Measurements from ENCODE around the gene NOX5.

NOX5 gene

GRCh38 chr15:69090197-69090948 lies 75.9 kb downstream of the NOX5 start:
- DNase-seq (ENCODE audit: low read depth), result peak; percentile 73
- no peak overlapping the region for H3K4me3 ChIP-seq (ENCODE audit: low read depth, low read length)

GRCh38 chr15:69091654-69092053 lies 77.2 kb downstream of the NOX5 start:
- no peak overlapping the region for H3K4me3 ChIP-seq (ENCODE audit: low read depth, low read length)
- DNase-seq (ENCODE audit: low read depth), result no peak

GRCh38 chr15:69092159-69092558 lies 77.7 kb downstream of the NOX5 start:
- DNase-seq (ENCODE audit: low read depth), result no peak

GRCh38 chr15:69093127-69093526 lies 78.6 kb downstream of the NOX5 start:
- no peak overlapping the region for H3K4me3 ChIP-seq (ENCODE audit: low read depth, low read length)
- no peak for DNase-seq (ENCODE audit: low read depth)

More at GRCh38 chr15:69092159-69092558, 77.7 kb downstream of the NOX5 start:
- no peak overlapping the region for H3K4me3 ChIP-seq (ENCODE audit: low read depth, low read length)

GRCh38 chr15:69093614-69094013 lies 79.1 kb downstream of the NOX5 start:
- DNase-seq (ENCODE audit: low read depth), result no peak

GRCh38 chr15:69094124-69094921 lies 79.8 kb downstream of the NOX5 start:
- DNase-seq (ENCODE audit: low read depth), result no peak
- no peak overlapping the region for H3K4me3 ChIP-seq (ENCODE audit: low read depth, low read length)

More at GRCh38 chr15:69093614-69094013, 79.1 kb downstream of the NOX5 start:
- no peak overlapping the region for H3K4me3 ChIP-seq (ENCODE audit: low read depth, low read length)

GRCh38 chr15:69095274-69095673 lies 80.8 kb downstream of the NOX5 start:
- no peak for DNase-seq (ENCODE audit: low read depth)
- H3K4me3 ChIP-seq (ENCODE audit: low read depth, low read length), result no peak overlapping the region

GRCh38 chr15:69096196-69096595 lies 81.7 kb downstream of the NOX5 start:
- no peak overlapping the region for H3K4me3 ChIP-seq (ENCODE audit: low read depth, low read length)
- peak; percentile 45 for DNase-seq (ENCODE audit: low read depth)

- no peak for DNase-seq (ENCODE audit: low read depth)
- H3K4me3 ChIP-seq (ENCODE audit: low read depth, low read length), result no peak overlapping the region
Measured at GRCh38 chr15:69096626-69097025, 82.1 kb downstream of the NOX5 start.

- no peak for DNase-seq (ENCODE audit: low read depth)
- no peak overlapping the region for H3K4me3 ChIP-seq (ENCODE audit: low read depth, low read length)
Measured at GRCh38 chr15:69098771-69099170, 84.3 kb downstream of the NOX5 start.

- no peak overlapping the region for H3K4me3 ChIP-seq (ENCODE audit: low read depth, low read length)
- no peak for DNase-seq (ENCODE audit: low read depth)
Measured at GRCh38 chr15:69099941-69100340, 85.4 kb downstream of the NOX5 start.

- DNase-seq (ENCODE audit: low read depth), result no peak
- no peak overlapping the region for H3K4me3 ChIP-seq (ENCODE audit: low read depth, low read length)
Measured at GRCh38 chr15:69100821-69101220, 86.3 kb downstream of the NOX5 start.

- H3K4me3 ChIP-seq (ENCODE audit: low read depth, low read length), result no peak overlapping the region
- DNase-seq (ENCODE audit: low read depth), result no peak
Measured at GRCh38 chr15:69104050-69104750, 89.7 kb downstream of the NOX5 start.

- no peak overlapping the region for H3K4me3 ChIP-seq (ENCODE audit: low read depth, low read length)
- DNase-seq (ENCODE audit: low read depth), result no peak
Measured at GRCh38 chr15:69105451-69105985, 91.0 kb downstream of the NOX5 start.

GRCh38 chr15:69107025-69107620 lies 92.6 kb downstream of the NOX5 start:
- DNase-seq (ENCODE audit: low read depth), result no peak
- H3K4me3 ChIP-seq (ENCODE audit: low read depth, low read length), result no peak overlapping the region
